Neural progenitor cell (in vitro differentiated cells): ENCODE results near the gene EPB41L4A.

Experiments
- CTCF ChIP-seq: fragments of 200-600 bp; sonication (generic); IDR thresholded peaks from 2 replicates; pipeline ENCODE4 v1.5.1; 2017; ENCODE audit warnings: antibody characterized with exemption, mild to moderate bottlenecking
- EZH2 ChIP-seq: fragments of 200-600 bp; sonication (generic); IDR thresholded peaks from 2 replicates; pipeline ENCODE4 v1.6.1; 2017; ENCODE audit warnings: antibody characterized with exemption, mild to moderate bottlenecking, moderate library complexity
- EZH2phosphoT487 ChIP-seq: fragments of 200-600 bp; sonication (generic); IDR thresholded peaks from 2 replicates; pipeline ENCODE4 v1.6.1; 2017; ENCODE audit warnings: antibody characterized with exemption

- TF ChIP-seq CTCF (no peak), EZH2 (no peak), EZH2phosphoT487 (no peak)
Observed at GRCh38 chr5:112126982-112127381, 292.1 kb downstream of the EPB41L4A start.
